Vagina (tissue), 2 donors: ENCODE measurements around the gene ZNF749. TPM values are rescaled to one million over a fixed set of nuclear protein-coding genes. Genes with fewer than 3 reads are reported as not detected.

Source experiments
- DNase-seq, 2 donors: peaks; one replicate each; pipeline ENCODE4 v3.0.0-alpha.2; 2017; ENCODE audit errors: extremely low spot score in 2 of 2
- H3K27ac ChIP-seq: fragments of 200-600 bp; sonication (generic); one replicate; pipeline ENCODE4 v1.5.1; 2019
- H3K27me3 ChIP-seq: fragments of 200-600 bp; sonication (generic); one replicate; pipeline ENCODE4 v1.5.1; 2019
- H3K36me3 ChIP-seq, 2 donors: fragments of 200-600 bp; sonication (generic); one replicate each; pipeline ENCODE4 v1.5.1; 2017 to 2019
- H3K4me1 ChIP-seq: fragments of 200-600 bp; sonication (generic); one replicate; pipeline ENCODE4 v1.5.1; 2019
- H3K4me3 ChIP-seq, 2 donors: fragments of 200-600 bp; sonication (generic); 1 replicate in 1 of 2; 2 replicates in 1 of 2; pipeline ENCODE4 v1.5.1; 2016 to 2019
- H3K9me3 ChIP-seq: fragments of 200-600 bp; sonication (generic); one replicate; pipeline ENCODE4 v1.5.1; 2019
- CTCF ChIP-seq, 3 experiments: fragments of 450-650 bp in 2 of 3; fragments of 200-600 bp in 1 of 3; sonication (generic) in 1 of 3; IDR thresholded peaks; one replicate each; pipeline ENCODE4 v1.5.1; 2017 to 2019; ENCODE audit warnings: antibody characterized with exemption in 3 of 3, mild to moderate bottlenecking in 2 of 3, moderate library complexity in 2 of 3
- POLR2A ChIP-seq, 2 donors: fragments of 450-650 bp; IDR thresholded peaks; one replicate each; pipeline ENCODE4 v1.6.1; 2017; ENCODE audit warnings: antibody characterized with exemption in 2 of 2, mild to moderate bottlenecking in 2 of 2, moderate library complexity in 2 of 2
- POLR2AphosphoS5 ChIP-seq, 2 donors: sonication (generic); formaldehyde crosslinking; IDR thresholded peaks; one replicate each; pipeline ENCODE4 v1.9.0; 2017; ENCODE audit warnings: antibody characterized with exemption in 2 of 2, mild to moderate bottlenecking in 2 of 2, low read depth in 1 of 2; ENCODE audit not compliant: insufficient read depth in 1 of 2
- intact Hi-C: fragments of 100-400 bp; cut with DNase I; formaldehyde crosslinking; loops from one replicate; pipeline ENCODE4 v1.15.1; 2023
- total RNA-seq: library from RNA; depleted of rRNA; stranded (reverse); fragments of >200 nt; gene quantifications from one replicate; pipeline ENCODE4 v1.2.3, GENCODE V29; 2016

ZNF749 gene
- total RNA-seq, 1 donor from 2014 or later, result 5.2 TPM

DNA sequence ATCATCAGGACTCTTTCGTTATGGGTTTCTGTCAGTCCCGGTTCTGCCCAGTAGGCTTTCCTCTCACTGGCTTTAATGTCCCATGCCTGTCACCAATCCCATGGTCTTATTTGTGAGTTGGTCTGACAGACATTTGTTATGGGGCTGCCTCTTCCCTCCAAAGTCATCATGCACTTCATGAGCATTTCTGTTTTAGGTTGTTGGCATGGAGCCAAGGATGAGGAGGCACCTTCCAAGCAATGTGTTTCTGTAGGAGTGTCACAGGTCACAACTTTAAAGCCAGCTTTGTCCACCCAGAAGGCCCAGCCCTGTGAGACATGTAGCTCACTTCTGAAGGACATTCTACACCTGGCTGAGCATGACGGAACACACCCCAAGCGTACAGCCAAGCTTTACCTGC, 15.7 kb upstream of the ZNF749 start:
- Histone ChIP-seq H3K4me1 (no peaks in the 10 kb centered on the region), H3K4me3 (no peak overlapping the region), H3K36me3 (peaks cover 8 to 78% of the 10 kb centered on the region in 2 donors), H3K27ac (no peak overlapping the region), H3K9me3 (peaks cover 63% of the 10 kb centered on the region), H3K27me3 (no peaks in the 10 kb centered on the region)
- TF ChIP-seq CTCF (IDR thresholded peaks at IDR 0.05) (no peak), POLR2A (IDR thresholded peaks at IDR 0.05) (no peak), POLR2AphosphoS5 (IDR thresholded peaks at IDR 0.05; ENCODE audit: insufficient read depth in 1 of 2, low read depth in 1 of 2) (no peak)
- intact Hi-C loops, result no loop called here
- no peak for DNase-seq

DNA sequence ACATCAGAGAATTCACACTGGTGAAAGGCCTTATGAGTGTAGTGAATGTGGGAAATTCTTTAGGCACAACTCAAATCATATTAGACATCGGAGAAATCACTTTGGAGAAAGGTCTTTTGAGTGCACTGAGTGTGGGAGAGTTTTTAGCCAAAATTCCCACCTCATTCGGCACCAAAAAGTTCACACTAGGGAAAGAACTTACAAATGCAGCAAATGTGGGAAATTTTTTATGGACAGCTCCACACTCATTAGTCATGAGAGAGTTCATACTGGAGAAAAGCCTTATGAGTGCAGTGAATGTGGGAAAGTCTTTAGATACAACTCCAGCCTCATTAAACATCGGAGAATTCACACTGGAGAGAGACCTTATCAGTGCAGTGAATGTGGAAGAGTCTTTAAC, 14.1 kb upstream of the ZNF749 start:
- H3K9me3 ChIP-seq, result peaks cover 63% of the 10 kb centered on the region
- peak overlapping the region in 1 of 2 donors; percentile 6 for H3K4me3 ChIP-seq
- TF ChIP-seq POLR2A (IDR thresholded peaks at IDR 0.05), result no peak
- TF ChIP-seq POLR2AphosphoS5 (IDR thresholded peaks at IDR 0.05; ENCODE audit: insufficient read depth in 1 of 2, low read depth in 1 of 2), result no peak
- no peak for TF ChIP-seq CTCF (IDR thresholded peaks at IDR 0.05)
- H3K4me1 ChIP-seq, result no peaks in the 10 kb centered on the region
- H3K27me3 ChIP-seq, result no peaks in the 10 kb centered on the region
- peaks cover 8 to 62% of the 10 kb centered on the region in 2 donors for H3K36me3 ChIP-seq
- H3K27ac ChIP-seq, result no peak overlapping the region
- intact Hi-C loops, result no loop called here
- no peak for DNase-seq

- Histone ChIP-seq H3K9me3 (peaks cover 12% of the 10 kb centered on the region), H3K4me1 (peaks cover 20% of the 10 kb centered on the region), H3K27me3 (no peaks in the 10 kb centered on the region), H3K27ac (no peak overlapping the region), H3K4me3 (peak overlapping the region; percentile 69 to 84), H3K36me3 (peaks cover 0 to 19% of the 10 kb centered on the region in 2 donors)
- intact Hi-C loops, result no loop called here
- TF ChIP-seq POLR2AphosphoS5 (IDR thresholded peaks at IDR 0.05; ENCODE audit: insufficient read depth in 1 of 2, low read depth in 1 of 2), result no peak
- no peak for TF ChIP-seq POLR2A (IDR thresholded peaks at IDR 0.05)
- TF ChIP-seq CTCF (IDR thresholded peaks at IDR 0.05), result no peak
- DNase-seq, result no peak
Measured at GRCh38 chr19:57434386-57435061, 601 bp upstream of the ZNF749 start.

DNA sequence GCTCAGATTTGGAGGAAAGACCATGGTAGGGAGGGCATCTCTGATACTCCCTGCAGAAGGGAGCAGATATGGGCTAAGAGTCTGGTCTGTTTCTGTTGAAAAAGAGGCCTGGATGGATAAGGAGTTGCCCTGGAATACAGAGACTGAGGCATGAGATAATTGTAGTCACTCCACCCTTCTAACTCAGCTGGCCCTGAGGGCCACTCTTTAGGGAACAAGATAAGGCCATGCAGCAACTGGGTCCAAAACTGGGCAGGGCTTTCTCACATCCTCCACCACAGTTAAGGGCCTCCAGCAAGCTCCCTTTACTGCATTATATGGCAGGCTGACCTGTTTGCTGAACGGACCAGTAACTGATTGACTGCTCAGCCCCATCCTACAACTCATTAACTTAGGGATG, 1.3 kb downstream of the ZNF749 start:
- no peak for TF ChIP-seq POLR2AphosphoS5 (IDR thresholded peaks at IDR 0.05; ENCODE audit: insufficient read depth in 1 of 2, low read depth in 1 of 2)
- no peak for TF ChIP-seq CTCF (IDR thresholded peaks at IDR 0.05)
- TF ChIP-seq POLR2A (IDR thresholded peaks at IDR 0.05), result no peak
- Histone ChIP-seq H3K9me3 (peaks cover 12% of the 10 kb centered on the region), H3K27me3 (no peaks in the 10 kb centered on the region), H3K27ac (no peak overlapping the region), H3K4me1 (peaks cover 20% of the 10 kb centered on the region), H3K36me3 (peaks cover 0 to 27% of the 10 kb centered on the region in 2 donors), H3K4me3 (peak overlapping the region in 1 of 2 donors; percentile 69)
- DNase-seq, result no peak
- intact Hi-C loops, result no loop called here

DNA sequence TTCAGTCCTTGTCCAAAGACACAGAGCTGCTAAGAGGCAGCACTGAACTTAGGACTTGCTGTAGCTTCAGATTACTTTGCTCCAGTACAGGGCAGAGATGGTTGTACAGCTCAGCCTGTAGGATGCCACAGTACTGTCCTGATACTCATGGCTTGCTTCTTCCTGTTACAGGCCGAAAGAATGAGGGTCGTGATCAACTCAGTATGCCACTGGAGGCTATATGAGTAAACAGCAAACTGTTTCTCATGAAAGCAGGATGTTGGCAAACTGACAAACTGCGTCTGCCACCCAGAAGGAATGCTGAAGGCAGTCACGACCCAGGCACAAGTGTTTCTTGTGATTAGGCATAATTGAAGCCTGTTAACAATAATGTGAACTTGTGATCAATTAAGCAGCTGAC, 2.8 kb downstream of the ZNF749 start:
- no peak for DNase-seq
- H3K27ac ChIP-seq, result no peak overlapping the region
- no peak overlapping the region for H3K4me3 ChIP-seq
- TF ChIP-seq POLR2AphosphoS5 (IDR thresholded peaks at IDR 0.05; ENCODE audit: insufficient read depth in 1 of 2, low read depth in 1 of 2) (no peak), CTCF (IDR thresholded peaks at IDR 0.05) (no peak), POLR2A (IDR thresholded peaks at IDR 0.05) (no peak)
- H3K4me1 ChIP-seq, result peaks cover 20% of the 10 kb centered on the region
- H3K27me3 ChIP-seq, result no peaks in the 10 kb centered on the region
- intact Hi-C loops, result no loop called here
- peaks cover 21% of the 10 kb centered on the region for H3K9me3 ChIP-seq
- H3K36me3 ChIP-seq, result peaks cover 0 to 42% of the 10 kb centered on the region in 2 donors
